RWPE1 (cell line): ENCODE data around the gene INPP5J.

Experiments used
- CTCF ChIA-PET: fragments of 350-600 bp; sonication (Branson Sonifier 250); formaldehyde crosslinking; extraction: SDS; loops from one replicate; lab custom pipeline; 2021; lab: Yijun Ruan, JAX
- POLR2A ChIA-PET: fragments of 400-600 bp; formaldehyde crosslinking; extraction: SDS; loops from one replicate; lab custom pipeline; 2020; ENCODE audit warnings: antibody characterized with exemption; ENCODE audit not compliant: low non-redundant PET; lab: Yijun Ruan, JAX
- DNase-seq: peaks from one replicate; pipeline ENCODE4 v3.0.0; 2012; ENCODE audit warnings: low spot score
- H3K27ac ChIP-seq: fragments of 450-650 bp; 2 replicates; pipeline ENCODE4 v1.5.1; 2017
- TF ChIP-seq, protein P1 (sequence below): fragments of 450-650 bp; conservative IDR thresholded peaks from 2 replicates; pipeline ENCODE4 v1.5.1; 2017; ENCODE audit warnings: low read depth, mild to moderate bottlenecking

The INPP5J gene

GRCh38 chr22:31153357-31153756 lies 30.6 kb downstream of the INPP5J start:
- ChIA-PET CTCF (no interaction called here), POLR2A (no interaction called here)
- DNase-seq = no peak
- TF ChIP-seq, protein P1, sequence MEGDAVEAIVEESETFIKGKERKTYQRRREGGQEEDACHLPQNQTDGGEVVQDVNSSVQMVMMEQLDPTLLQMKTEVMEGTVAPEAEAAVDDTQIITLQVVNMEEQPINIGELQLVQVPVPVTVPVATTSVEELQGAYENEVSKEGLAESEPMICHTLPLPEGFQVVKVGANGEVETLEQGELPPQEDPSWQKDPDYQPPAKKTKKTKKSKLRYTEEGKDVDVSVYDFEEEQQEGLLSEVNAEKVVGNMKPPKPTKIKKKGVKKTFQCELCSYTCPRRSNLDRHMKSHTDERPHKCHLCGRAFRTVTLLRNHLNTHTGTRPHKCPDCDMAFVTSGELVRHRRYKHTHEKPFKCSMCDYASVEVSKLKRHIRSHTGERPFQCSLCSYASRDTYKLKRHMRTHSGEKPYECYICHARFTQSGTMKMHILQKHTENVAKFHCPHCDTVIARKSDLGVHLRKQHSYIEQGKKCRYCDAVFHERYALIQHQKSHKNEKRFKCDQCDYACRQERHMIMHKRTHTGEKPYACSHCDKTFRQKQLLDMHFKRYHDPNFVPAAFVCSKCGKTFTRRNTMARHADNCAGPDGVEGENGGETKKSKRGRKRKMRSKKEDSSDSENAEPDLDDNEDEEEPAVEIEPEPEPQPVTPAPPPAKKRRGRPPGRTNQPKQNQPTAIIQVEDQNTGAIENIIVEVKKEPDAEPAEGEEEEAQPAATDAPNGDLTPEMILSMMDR = no peak
- H3K27ac ChIP-seq = no peak overlapping the region

DNA sequence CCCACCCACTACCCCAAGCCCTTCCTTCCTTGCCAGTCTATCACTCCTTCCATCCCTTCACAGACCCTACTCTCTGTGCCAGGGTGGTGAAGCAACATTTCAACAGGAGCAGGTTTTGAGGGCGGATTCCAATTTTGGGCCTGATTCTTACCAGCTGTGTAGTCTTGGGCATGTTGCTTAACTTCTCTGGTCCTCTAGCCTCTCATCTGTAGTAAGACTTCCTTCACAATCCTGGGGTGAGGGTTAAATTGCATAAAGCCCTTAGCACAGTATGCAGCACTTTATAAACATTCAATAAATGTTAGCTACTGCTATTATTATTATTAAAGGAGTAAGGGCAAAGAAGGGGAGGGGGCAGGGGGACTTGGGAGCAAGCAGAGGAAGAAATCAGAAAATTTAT lies 32.2 kb downstream of the INPP5J start:
- ChIA-PET CTCF (no interaction called here), POLR2A (no interaction called here)
- TF ChIP-seq, protein P1 = no peak
- DNase-seq = no peak
- H3K27ac ChIP-seq = no peak overlapping the region

DNA sequence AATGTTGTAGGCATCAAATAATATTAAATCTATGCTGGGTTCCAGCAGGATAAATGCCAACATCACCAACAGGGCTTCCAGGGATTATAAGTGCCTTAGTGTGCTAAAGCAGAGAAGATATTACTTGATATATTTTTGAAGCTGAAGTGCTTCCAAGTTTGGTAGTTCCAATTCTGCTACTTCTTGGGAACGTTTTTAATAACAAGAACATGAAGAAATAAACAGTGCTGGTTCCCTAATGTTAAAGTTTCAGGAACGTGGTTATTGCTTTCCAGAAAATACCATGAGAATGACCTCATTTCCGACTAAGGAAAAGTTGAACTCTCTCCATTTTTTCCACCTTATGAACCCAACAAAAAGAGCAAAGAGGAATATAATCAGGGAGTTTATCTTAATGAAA lies 32.7 kb downstream of the INPP5J start:
- ChIA-PET CTCF (interaction anchor here (0.7 kb wide), 1 partner anchor 67 kb away, joined by 4 read pairs; no protein-coding TSS in a partner anchor), POLR2A (no interaction called here)
- H3K27ac ChIP-seq = no peak overlapping the region
- DNase-seq = no peak
- TF ChIP-seq, protein P1 = no peak

DNA sequence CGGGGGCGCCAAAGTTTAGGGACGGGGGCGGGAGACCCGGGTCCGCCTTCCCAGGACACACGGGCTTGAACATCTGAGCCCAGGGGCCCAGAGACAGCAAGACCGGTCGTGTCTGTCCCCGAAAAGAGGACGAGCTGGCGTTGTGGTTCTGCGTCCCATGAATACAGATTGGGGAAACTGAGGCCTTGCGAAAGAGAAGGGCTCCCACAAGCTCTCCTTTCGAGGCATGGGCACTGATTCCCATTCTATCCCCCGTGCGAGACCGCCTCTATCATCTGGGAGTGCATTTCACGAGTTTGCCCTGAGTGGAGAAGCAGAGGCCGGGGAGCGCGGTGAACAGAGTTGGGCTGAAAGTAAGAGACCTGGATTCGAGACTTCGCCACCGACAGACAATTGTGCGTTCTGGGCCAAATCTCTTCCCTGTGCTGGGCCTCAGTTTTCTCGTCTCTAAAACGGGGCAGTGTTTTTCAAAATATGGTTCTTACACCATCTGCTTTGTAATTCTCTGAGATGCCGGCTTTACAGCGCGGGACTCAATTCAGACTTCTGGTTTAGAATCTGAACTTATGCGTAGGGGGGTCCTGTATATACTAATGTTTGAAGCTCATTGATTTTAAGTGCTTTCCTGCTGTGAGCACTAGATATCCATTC lies 37.7 kb downstream of the INPP5J start:
- peak; percentile 36 for DNase-seq
- CTCF ChIA-PET = no interaction called here
- TF ChIP-seq, protein P1 = no peak
- peak overlapping the region; percentile 75 for H3K27ac ChIP-seq
- POLR2A ChIA-PET = interaction anchor here (0.9 kb wide), 1 partner anchor 47 kb away, joined by 4 read pairs; no protein-coding TSS in a partner anchor

DNA sequence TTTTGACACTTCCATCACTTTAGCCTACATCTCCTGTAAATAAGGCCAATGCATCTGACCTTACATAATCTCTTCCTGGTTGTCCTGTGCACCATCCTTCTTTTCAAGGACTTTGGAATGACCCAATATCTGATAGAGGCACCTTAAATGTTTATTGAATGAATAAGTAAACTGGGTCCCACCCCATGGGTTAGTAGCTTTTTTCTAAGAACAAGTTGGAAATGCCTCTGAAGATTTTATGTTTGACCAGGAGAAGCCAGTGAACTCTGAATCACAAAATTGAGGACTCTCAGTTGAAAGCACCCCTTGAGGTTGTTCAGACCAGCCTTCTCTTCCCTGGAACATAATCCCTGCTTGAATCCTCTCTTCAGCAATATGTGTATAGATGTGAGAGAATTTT lies 38.6 kb downstream of the INPP5J start:
- ChIA-PET POLR2A (no interaction called here), CTCF (interaction anchor here (0.6 kb wide), 1 partner anchor 17 kb away, joined by 4 read pairs; no protein-coding TSS in a partner anchor)
- H3K27ac ChIP-seq = no peak overlapping the region
- no peak for DNase-seq
- TF ChIP-seq, protein P1 = no peak

DNA sequence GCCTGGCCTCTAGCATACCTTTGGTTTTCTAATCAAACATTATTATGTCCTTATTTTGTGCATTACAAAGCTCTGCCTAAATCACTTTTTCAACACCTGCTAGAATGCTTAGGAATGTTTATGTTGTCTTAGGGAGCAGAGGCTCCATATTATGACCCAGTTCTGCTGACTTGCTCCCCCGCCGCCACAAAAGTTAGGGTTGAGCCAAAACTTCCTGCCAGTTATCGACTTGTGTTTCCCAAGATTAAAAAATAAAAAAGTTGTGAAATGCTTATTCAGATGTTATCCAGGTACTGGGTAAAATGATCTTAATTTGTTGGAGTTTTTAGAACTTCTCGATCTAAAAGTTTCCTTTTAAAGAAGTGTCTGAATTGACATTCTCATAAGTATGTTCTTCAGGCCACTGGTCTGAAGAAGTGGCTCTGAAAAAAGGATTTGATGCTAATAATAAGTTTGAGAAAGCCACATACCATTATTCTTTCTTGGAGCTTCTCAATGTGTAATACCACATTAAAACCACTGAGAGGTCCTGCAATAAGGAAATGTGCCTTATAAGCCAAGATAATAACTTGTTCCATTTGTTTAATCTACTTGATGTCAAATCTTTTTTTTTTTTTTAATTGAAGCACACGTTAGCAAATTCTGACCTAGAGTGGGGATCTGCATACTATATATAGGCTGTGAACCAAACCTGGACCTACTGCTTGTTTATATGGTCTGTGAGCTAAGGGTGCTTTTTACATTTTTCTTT lies 39.4 kb downstream of the INPP5J start:
- 0 out of 2 replicates have a peak overlapping the region, but pooled peaks have one; percentile 22 for H3K27ac ChIP-seq
- TF ChIP-seq, protein P1 = no peak
- CTCF ChIA-PET = interaction anchor here (0.6 to 0.7 kb wide), 3 partner anchors 18 to 57 kb away, joined by 4 read pairs; no protein-coding TSS in a partner anchor
- POLR2A ChIA-PET = no interaction called here
- DNase-seq = no peak
